SK-N-MC (cell line): ENCODE results near the gene SMIM41.

ENCODE experiments used
- DNase-seq: peaks from one replicate; pipeline ENCODE4 v3.0.0-alpha.2; 2011; ENCODE audit warnings: low read depth, low spot score
- H3K27ac ChIP-seq: fragments of 200-600 bp; sonication (generic); 2 replicates; pipeline ENCODE4 v1.5.1; 2016; ENCODE audit warnings: mixed run types
- H3K36me3 ChIP-seq: fragments of 200-600 bp; sonication (generic); 2 replicates; pipeline ENCODE4 v1.6.1; 2017; ENCODE audit warnings: antibody characterized with exemption, low read length, mixed read lengths; ENCODE audit not compliant: insufficient read depth
- H3K4me3 ChIP-seq: fragments of 200-600 bp; sonication (generic); 2 replicates; pipeline ENCODE4 v1.5.1; 2016
- H3K9ac ChIP-seq: fragments of 200-600 bp; sonication (generic); 2 replicates; pipeline ENCODE4 v1.8.0; 2017; ENCODE audit warnings: mixed run types, mixed read lengths; ENCODE audit not compliant: insufficient read length
- H3K9me3 ChIP-seq: fragments of 200-600 bp; sonication (generic); 2 replicates; pipeline ENCODE4 v1.6.1; 2017; ENCODE audit warnings: low read depth, mild to moderate bottlenecking, antibody characterized with exemption, low read length, moderate library complexity, mixed read lengths
- EZH2 ChIP-seq: fragments of 200-600 bp; sonication (generic); IDR thresholded peaks from one replicate; pipeline ENCODE4 v1.6.1; 2017; ENCODE audit warnings: antibody characterized with exemption
- FOXP2 ChIP-seq: optimal IDR thresholded peaks from 2 replicates; pipeline ENCODE3; 2011; ENCODE audit warnings: mild to moderate bottlenecking, moderate library complexity; ENCODE audit not compliant: insufficient read depth; ENCODE audit errors: extremely low read length, control extremely low read depth
- POLR2AphosphoS5 ChIP-seq: IDR thresholded peaks from 2 replicates; pipeline ENCODE4 v1.6.1; 2012; ENCODE audit warnings: mild to moderate bottlenecking, low read depth, low read length, borderline replicate concordance

Gene SMIM41

GRCh38 chr12:52060498-52061177 is 18.9 kb upstream of the SMIM41 start:
- Histone ChIP-seq H3K36me3 (peaks cover 4% of the 10 kb centered on the region; the same call in 1 of the 2 replicates), H3K9me3 (no peaks in the 10 kb centered on the region), H3K27ac (no peak overlapping the region), H3K9ac (no peak overlapping the region), H3K4me3 (no peak overlapping the region)
- DNase-seq, result no peak
- TF ChIP-seq FOXP2 (no peak), POLR2AphosphoS5 (no peak), EZH2 (no peak)

DNA sequence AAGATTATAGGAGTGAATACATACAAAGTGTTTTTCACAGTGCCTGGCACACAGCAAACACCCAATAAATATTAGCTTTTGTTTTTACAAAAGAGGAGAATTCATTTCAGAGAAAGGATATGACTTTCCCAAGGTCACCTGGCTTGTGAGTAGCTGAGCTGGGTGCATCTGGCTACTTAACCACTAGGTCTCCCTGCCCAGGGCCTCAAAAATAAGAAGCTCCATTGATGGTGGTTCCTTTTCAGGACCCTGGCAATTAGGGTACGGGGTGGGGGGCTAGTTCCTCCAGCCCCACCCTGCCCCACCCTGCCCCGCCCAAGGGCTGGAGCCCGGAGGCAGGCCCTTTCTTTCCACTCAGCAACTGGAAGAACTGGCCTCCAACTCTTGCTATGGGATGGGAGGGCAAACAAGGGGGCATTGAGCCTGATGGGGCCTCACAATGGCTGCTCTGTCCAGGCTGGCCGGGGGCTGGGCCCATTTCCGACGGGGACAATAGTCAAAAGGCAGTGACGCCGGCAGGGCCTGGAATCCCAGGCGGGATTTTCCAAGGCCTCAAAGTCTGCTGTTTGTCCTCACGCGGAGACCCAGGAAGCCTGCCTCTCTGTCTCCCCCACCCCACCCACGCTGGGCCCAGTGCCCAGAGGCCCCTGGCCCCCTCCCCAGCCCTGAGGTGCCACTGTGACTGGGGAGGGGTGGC is 17.9 kb upstream of the SMIM41 start:
- Histone ChIP-seq H3K36me3 (peaks cover 4% of the 10 kb centered on the region; the same call in 1 of the 2 replicates), H3K27ac (no peak overlapping the region), H3K9ac (no peak overlapping the region), H3K4me3 (no peak overlapping the region), H3K9me3 (no peaks in the 10 kb centered on the region)
- TF ChIP-seq EZH2 (no peak), FOXP2 (no peak), POLR2AphosphoS5 (no peak)
- no peak for DNase-seq

GRCh38 chr12:52062167-52063081 is 17.1 kb upstream of the SMIM41 start:
- Histone ChIP-seq H3K36me3 (no peaks in the 10 kb centered on the region; the same call in 1 of the 2 replicates), H3K9ac (no peak overlapping the region), H3K9me3 (no peaks in the 10 kb centered on the region), H3K27ac (no peak overlapping the region), H3K4me3 (no peak overlapping the region)
- no peak for DNase-seq
- TF ChIP-seq EZH2 (no peak), FOXP2 (no peak), POLR2AphosphoS5 (no peak)

GRCh38 chr12:52063082-52063924 is 16.2 kb upstream of the SMIM41 start:
- Histone ChIP-seq H3K36me3 (no peaks in the 10 kb centered on the region; the same call in 1 of the 2 replicates), H3K27ac (no peak overlapping the region), H3K9me3 (no peaks in the 10 kb centered on the region), H3K4me3 (no peak overlapping the region), H3K9ac (no peak overlapping the region)
- DNase-seq, result no peak
- no peak for TF ChIP-seq POLR2AphosphoS5

DNA sequence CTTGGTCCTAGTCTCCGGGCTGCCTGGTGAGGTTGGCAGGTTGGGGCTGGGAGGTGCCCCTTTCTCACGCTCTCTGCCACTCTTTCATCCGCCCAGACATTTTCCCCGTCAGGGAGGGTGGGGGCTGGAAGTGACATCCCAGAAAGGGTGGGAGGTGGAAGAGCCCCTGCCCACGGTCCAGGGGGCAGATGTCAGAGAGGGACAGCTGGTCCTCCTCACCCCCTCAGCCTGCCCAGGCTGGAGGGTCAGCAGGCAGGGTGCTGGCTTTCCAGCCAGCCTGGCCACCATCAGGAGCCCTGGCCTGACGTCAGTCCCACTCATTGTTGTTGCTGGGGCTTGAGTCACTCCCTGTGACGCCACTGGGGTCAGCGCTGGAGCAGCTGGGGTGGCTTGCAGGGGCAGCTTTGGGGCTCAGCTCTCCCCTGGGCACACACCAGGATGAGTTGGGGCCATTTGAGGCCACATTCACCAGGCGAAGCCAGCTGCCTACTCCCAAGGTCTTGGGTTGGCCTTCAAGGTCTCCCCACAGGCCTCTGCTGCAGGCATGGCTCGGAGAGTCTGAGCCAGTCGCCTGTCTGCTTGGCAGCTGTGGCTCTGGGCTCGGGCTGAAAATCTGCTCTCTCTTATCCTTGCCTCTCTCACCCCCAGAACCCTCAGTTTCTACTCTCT is 15.4 kb upstream of the SMIM41 start:
- DNase-seq, result no peak
- H3K27ac ChIP-seq, result no peak overlapping the region
- no peak for TF ChIP-seq POLR2AphosphoS5

DNA sequence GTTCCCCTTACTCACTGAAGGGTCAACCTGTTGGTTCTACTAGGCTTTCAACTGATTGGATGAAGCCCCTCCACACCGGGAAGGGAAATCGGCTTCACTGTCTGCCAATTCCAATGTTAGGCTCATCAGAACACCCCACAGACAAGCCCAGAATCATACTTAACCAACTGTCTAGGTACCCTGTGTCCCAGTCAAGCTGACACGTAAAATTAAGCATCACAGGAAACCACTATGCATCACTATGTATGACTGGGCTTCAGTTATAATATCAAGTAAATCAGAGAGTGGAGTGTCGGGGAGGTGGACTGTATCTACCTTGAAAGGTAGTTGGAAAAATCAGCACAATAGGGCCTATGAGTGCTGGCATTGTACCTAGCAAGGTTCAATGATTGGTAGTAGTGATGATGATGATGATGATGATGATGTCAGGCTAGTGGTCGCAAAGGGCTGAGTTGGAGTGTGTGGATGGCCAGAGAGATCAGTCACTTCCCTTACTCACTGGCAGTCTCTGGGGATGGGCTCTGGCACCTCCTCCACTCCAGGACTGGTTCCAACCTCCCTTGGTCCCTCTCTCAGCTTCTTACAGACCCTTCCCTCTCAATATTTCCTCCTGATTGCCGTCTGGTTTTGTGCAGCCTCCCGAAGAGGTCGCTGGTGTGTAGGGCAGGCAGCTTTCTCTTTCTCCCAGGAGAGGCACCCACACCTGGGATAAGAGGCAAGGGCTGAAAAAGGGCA is 13.0 kb upstream of the SMIM41 start:
- TF ChIP-seq EZH2 (no peak), FOXP2 (no peak), POLR2AphosphoS5 (no peak)
- no peaks in the 10 kb centered on the region for H3K9me3 ChIP-seq
- H3K27ac ChIP-seq, result no peak overlapping the region
- DNase-seq, result no peak
- H3K9ac ChIP-seq, result no peak overlapping the region
- H3K4me3 ChIP-seq, result no peak overlapping the region
- H3K36me3 ChIP-seq, result no peaks in the 10 kb centered on the region

More for the DNA sequence above, 15.4 kb upstream of the SMIM41 start:
- no peaks in the 10 kb centered on the region; the same call in 1 of the 2 replicates for H3K36me3 ChIP-seq
- no peak overlapping the region for H3K9ac ChIP-seq
- no peak overlapping the region for H3K4me3 ChIP-seq
- H3K9me3 ChIP-seq, result no peaks in the 10 kb centered on the region

DNA sequence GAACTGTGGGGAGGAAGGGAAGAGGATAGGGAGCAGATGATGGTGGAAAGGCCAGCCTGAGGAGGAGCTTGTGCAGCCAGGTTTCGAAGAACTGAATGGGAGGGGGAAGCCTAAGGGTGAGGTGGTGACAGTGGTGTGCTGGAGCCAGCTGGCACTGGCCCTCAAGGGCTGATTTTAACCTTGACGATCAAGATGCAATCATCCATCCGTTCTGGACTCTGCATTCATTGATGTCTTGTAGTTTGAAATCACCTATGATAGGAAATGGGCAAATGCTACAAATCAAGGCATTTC is 12.5 kb upstream of the SMIM41 start:
- no peak for DNase-seq
- TF ChIP-seq EZH2 (no peak), POLR2AphosphoS5 (no peak), FOXP2 (no peak)
- Histone ChIP-seq H3K27ac (no peak overlapping the region), H3K9me3 (no peaks in the 10 kb centered on the region), H3K4me3 (no peak overlapping the region), H3K9ac (no peak overlapping the region), H3K36me3 (peaks cover 1% of the 10 kb centered on the region; the same call in 1 of the 2 replicates)
